Amygdala (tissue), 56 donors: ENCODE results near the gene AOPEP.

Source experiments
- DNase-seq, 56 donors: peaks; one replicate each; lab custom pipeline; 2025; lab: John Stamatoyannopoulos, UW

The AOPEP gene

GRCh38 chr9:95035846-95036245 is 309.3 kb downstream of the AOPEP start:
- no peak for DNase-seq

DNA sequence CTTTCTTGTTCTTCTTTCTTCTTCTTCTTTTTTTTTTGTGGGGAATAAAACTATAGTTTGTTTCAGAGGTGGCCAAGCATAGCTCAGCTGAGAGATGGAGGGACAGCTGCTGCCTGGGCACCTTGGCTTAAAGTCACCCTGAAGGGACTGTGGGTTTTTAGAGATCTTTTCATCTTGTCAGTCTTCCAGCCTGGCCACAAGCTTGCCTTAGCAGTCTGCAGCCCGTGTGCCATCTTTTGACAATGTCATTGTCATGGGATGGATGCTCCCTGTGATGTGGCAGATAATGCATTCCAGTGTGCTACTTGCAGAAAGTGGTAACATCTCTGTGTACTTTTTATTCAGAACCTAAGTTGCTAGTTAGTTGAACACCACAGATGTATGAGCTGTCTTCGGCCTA is 310.2 kb downstream of the AOPEP start:
- DNase-seq: peak in 2 of 56 donors; percentile 21 to 26

DNA sequence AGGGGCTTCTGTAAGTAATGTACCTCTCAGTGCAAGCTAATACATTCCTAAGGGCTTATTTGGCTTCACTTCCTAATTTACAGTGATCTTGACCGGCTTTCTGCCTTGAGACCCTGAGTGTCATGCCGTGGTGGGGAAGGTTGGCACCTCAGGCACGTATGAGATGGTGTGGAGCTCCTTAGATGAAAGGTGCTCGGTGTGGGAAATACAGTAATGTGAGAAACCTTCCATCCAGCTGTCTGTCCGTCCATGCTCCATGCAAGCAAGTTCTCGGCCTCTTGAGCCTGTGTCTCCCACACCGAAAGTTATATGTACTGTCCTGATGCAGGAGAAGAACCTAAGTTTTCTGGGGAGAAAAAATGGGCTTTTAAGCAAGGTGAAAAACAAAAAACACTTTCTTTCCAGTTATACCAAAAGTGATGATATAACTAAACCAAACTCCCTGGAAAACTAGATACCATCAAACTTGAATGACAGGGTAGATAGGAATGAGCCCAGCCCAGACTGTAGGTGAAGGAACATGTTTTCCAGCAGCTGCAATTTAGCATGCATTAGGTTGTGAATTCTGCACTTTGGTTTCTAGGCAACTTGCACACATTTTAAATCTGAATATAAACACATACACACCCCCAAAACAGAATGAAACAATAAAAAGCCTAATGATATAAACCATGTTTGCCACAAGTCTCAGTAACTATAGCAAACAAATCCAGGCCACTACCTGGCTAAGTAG is 311.5 kb downstream of the AOPEP start:
- DNase-seq: no peak

DNA sequence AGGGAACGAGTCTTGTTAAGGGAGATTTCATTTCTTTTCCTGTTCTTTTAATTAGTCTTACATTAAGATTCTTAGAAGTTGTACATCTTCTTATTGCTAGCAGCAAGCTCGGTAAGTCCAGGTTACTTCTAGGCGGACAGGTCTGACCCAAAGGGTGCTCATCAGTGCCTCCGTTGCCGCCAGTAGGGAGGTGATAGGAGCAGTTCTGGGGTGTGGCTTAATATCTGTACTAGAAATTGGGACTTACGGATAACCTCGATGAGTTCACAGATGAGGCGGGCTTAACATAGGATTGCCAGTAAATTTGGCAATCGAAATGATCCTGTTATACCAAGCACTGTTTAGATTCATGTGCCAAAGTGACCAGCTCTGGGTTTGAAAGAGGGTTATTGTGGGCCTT is 312.2 kb downstream of the AOPEP start:
- DNase-seq: no peak

- DNase-seq: no peak
These were observed 313.6 kb downstream of the AOPEP start for GRCh38 chr9:95040106-95040505.

DNA sequence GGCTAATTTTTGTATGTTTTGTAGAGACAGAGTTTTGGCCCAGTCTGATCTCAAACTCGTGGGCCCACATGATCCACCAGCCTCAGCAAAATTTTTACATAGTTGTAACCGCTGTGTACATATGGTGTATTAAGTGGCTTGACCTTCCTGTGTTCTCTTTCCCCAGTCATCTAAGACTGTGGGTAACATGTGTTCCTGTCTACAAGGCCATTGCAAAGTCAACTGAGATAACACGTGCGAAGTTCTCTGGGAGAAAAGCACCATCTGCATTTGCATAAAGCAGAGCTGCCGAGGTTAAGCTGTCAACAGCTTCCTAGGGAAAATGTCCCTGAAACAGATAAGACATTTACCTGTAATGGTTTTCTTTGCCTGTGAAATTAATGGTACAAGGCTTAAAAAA is 317.3 kb downstream of the AOPEP start:
- DNase-seq: no peak

DNA sequence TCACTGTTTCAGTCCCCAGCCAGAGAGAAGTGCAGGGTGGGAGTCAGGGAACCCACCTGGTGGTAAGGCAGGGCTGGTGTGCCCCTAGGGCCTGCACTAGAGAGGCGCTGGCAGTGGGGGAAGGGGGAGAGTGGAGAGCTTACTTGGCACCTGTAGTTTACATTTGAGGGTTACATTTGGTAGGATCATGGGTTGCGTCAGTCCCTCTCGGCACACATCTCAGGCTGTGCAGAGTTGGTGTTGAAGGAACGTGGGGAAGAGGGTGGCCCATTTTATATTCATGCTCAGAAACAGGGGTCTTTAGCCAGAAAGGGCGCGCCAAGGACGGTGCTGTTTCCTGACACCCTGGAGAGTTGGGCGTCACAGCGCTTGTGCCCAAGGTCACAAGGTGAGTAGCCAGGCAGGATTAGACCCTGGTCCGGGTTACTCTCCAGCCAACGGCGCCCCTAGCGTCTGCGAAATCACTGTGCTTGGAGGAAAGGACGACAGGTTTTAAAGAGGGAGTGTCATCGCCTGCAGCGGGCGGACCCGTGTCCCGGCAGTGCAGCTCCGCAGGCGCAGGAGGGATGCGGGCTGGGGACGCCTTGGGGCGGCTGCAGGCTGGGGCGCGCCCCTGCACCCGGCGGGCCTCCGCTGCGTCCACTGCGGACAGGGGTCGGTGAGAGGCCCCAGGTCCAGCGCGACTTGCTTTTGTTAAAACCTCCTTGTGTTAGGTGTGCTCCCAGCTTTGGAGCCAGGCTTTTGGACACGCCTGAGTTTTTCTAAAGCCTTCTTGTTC is 318.4 kb downstream of the AOPEP start:
- DNase-seq: no peak

GRCh38 chr9:95045751-95046150 is 319.3 kb downstream of the AOPEP start:
- DNase-seq: no peak

DNA sequence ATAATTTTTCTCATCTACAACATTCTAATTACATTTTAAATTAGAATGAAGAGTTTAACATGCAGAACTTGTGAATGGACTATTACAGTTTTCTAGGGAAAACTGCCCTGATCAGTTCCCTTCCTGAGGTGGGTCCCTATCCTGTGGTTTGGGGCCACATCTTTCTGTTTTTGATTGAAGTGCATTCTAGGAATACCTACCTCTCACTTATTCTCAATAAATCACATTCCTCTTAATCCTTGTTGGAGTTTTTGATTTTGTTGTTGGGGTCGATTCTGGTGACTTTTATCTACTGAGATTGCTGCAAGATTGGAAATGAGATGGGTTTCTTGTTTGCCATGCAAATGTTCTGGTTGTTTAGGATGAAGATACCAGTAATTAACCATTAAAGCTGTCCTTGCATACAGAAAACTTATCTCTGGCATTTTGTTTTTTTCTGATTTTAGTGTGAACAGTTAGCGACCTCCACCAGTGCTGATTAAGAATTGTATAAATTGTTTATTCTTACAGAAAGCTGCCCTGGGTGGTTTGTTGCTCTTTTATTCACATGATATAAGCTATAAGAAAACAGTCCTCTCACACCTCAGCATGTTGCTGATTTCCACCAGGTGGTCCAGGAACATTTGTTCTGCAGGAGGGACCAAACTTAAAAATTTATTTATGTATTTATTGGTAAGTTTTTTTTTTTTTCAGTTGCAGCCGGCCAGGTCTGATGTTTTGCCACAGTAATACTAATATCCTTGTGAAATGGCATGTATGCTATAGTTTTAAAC is 321.1 kb downstream of the AOPEP start:
- DNase-seq: no peak

DNA sequence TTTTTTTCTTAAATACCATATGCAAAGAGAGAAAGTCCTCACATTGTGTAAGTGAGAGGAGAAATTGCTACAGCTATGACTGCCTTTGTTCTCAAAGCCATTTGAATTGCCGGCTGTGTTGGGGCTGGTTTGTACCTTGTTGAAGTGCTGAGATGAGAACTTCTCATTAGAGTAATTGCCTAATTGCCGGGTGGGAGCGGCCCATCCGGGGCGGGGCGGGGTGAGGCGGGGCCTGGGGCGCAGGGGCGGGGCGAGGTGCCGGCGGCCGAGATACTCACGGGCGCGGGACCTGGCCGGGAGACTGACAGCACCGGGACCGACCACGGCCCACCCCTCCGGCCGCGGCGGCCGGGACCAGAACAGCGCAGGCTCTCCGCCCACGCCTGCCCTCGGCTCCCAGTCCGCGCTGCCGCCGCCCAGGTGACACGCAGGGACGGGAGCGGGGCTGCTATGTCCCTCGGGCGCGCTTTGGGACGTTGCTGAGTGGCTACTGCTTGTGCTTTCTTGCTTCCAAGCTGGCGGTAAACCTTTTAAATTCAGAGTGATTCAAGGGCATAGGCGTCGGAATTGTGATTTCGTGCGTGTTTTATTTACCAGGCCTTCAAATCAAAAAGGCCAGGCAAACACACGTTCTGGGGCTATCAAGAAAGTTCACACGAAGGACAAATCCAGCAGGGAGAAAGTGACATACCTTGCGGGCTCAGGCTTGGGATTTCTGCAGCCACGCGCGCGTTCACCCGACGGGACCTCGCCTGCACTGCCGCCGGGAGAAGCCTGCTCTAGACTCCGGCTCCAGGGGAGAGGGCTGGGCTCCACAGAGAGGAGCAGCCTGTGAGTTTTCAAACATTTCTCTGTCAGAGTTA is 322.0 kb downstream of the AOPEP start:
- DNase-seq: peak in 6 of 56 donors; percentile 36 to 66 (median 47)

DNA sequence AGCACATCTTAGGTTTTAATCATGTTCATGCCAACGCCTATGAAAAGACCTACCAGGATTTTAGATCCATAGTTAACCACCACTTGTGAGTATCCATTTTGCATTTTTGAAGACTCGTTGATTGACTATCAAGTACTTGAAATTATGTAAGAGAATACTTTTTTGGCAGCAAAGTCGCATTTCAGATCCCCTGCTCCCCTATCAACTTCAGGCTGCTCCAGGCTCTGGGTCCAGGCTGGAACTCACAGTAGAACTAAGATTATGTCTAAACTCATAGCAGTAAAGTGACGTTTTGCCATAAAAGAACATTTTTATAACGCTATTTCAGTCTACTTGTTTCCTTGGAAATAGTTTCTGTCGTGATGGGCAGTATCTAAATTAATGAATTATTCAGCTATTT is 323.3 kb downstream of the AOPEP start:
- no peak for DNase-seq

GRCh38 chr9:95053611-95054570 is 327.4 kb downstream of the AOPEP start:
- no peak for DNase-seq

- DNase-seq: no peak
These were observed 328.9 kb downstream of the AOPEP start for GRCh38 chr9:95055334-95055850.

GRCh38 chr9:95055851-95056551 is 329.5 kb downstream of the AOPEP start:
- peak in 11 of 56 donors; percentile 33 to 57 (median 40) for DNase-seq

DNA sequence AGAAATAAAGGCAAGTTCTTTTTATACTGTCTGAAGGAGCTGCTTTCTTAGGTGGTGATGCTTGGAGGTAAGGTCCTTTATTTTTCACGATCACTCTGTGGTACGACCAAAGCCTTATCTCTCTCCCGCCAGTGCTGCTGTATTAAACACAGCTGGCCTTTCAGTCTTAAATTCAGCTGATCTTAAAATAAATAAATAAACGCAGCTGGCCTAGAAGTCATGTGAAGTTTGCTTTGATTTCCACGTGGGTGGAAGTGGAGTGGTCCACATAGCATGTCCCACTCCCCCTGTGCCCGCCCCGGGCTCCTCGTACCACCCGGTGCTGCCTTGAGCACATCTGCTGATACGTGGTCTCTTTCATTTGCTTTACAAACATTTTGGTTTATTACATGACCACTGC is 330.6 kb downstream of the AOPEP start:
- peak in 2 of 56 donors; percentile 36 to 50 for DNase-seq

GRCh38 chr9:95058121-95058785 is 331.8 kb downstream of the AOPEP start:
- DNase-seq: no peak

- DNase-seq: no peak
These were observed 332.4 kb downstream of the AOPEP start for GRCh38 chr9:95058795-95059386.
